A673 (cell line): ENCODE measurements around the gene VSIR.

Experiments used
- CTCF ChIP-seq: fragments of 300-800, 200-600 bp; sonication (generic); conservative IDR thresholded peaks from 2 replicates; pipeline ENCODE4 v1.5.1; 2017; ENCODE audit warnings: low read depth, mild to moderate bottlenecking, antibody characterized with exemption, low read length, moderate library complexity, mixed read lengths
- EZH2 ChIP-seq: fragments of 200-600 bp; sonication (generic); IDR thresholded peaks from 2 replicates; pipeline ENCODE4 v1.6.1; 2017; ENCODE audit warnings: borderline replicate concordance, low read depth, mild to moderate bottlenecking, mixed read lengths, antibody characterized with exemption, low read length; ENCODE audit not compliant: poor library complexity, severe bottlenecking

GRCh38 chr10:71740069-71740653 is 33.2 kb downstream of the VSIR start:
- TF ChIP-seq CTCF (no peak), EZH2 (no peak)
